ENCODE data around the gene RWDD1. TPM values are rescaled to one million over a fixed set of nuclear protein-coding genes. Genes with fewer than 3 reads are reported as not detected.

The RWDD1 gene
- total and polyA plus RNA-seq, 2 of the 13 experiments (the other 11 are each of a cell fraction or from before 2014, with no cell fraction given), result 27.4 to 67.1 TPM

- no peak overlapping the region for H3K27ac ChIP-seq (ENCODE audit: extremely low read length, insufficient read depth, low read length)
- no peaks in the 10 kb centered on the region for H3K36me3 ChIP-seq (replicated peaks in 1 of 2; ENCODE audit: control insufficient read depth in 1 of 2, insufficient read depth in 2 of 2, low read length in 2 of 2)
- CTCF ChIA-PET (ENCODE audit: low intra/inter-chr PET ratio, low total read pairs), result interaction anchor here (0.7 to 2.4 kb wide), 5 partner anchors 21 to 314 kb away, joined by 3 to 21 read pairs (median 13); partner anchors contain the start of gene CALHM5
- no peaks in the 10 kb centered on the region for H4K20me1 ChIP-seq (ENCODE audit: insufficient read depth, low read length)
- H2AFZ ChIP-seq (ENCODE audit: low read length), result peak overlapping the region; percentile 32
- ATAC-seq (peak; percentile 83), DNase-seq (ENCODE audit: low spot score) (peak; percentile 66), FAIRE-seq (peak; percentile 21)
- no peak overlapping the region for H3K4me2 ChIP-seq (ENCODE audit: low read depth, low read length)
- H3K79me2 ChIP-seq (ENCODE audit: insufficient read depth, low read length), result no peaks in the 10 kb centered on the region
- H3K9ac ChIP-seq (ENCODE audit: insufficient read depth, low read depth, low read length), result no peak overlapping the region
- in situ Hi-C loops (cut with HindIII; ENCODE audit: extremely low pct_ligation_motif_present, low pct_unique_long_range_greater_than_20kb), result loop anchor here (10.0 kb wide), 1 partner anchor 247 kb away; no protein-coding TSS in a partner anchor
- no TSS peak for BruUV-seq (replicated peaks)
- WGBS (ENCODE audit: low lambda C conversion rate), result 57% methylated on average over 12 of the region's 12 CpGs
- peaks cover 0 to 13% of the 10 kb centered on the region in 2 experiments; a peak in 3 of 5 replicates for H3K27me3 ChIP-seq (ENCODE audit: control insufficient read depth in 1 of 2, insufficient read depth in 2 of 2, low read length in 2 of 2)
- H3K9me3 ChIP-seq (ENCODE audit: low read length), result no peaks in the 10 kb centered on the region
- no peak overlapping the region for H3K4me3 ChIP-seq (replicated peaks in 1 of 3; ENCODE audit: insufficient read depth in 1 of 3, low read depth in 2 of 3, low read length in 3 of 3)
- peaks cover 15% of the 10 kb centered on the region for H3K4me1 ChIP-seq (ENCODE audit: insufficient read depth, low read length)
- POLR2A ChIA-PET, result interaction anchor here (1.9 kb wide), 1 partner anchor 39 kb away, joined by 6 read pairs; the partner anchor contains the start of gene RWDD1
- intact Hi-C loops (cut with micrococcal nuclease; ENCODE audit: unreplicated experiment), result loop anchor here (1.0 to 10.0 kb wide), 5 partner anchors 88 to 315 kb away; no protein-coding TSS in a partner anchor
- TF ChIP-seq SALL2 (CRISPR knock-in tag; IDR thresholded peaks at IDR 0.05), result no peak
- TF ChIP-seq STAG1 (CRISPR knock-in tag; IDR thresholded peaks at IDR 0.05), result peak; percentile 63
- peak; percentile 72 for TF ChIP-seq SMC3 (IDR thresholded peaks at IDR 0.05; ENCODE audit: low read length)
- no peak for TF ChIP-seq ZNF225 (CRISPR knock-in tag; IDR thresholded peaks at IDR 0.05)
- no peak for TF ChIP-seq ZNF414 (CRISPR knock-in tag; IDR thresholded peaks at IDR 0.05)
- TF ChIP-seq ZNF678 (CRISPR knock-in tag; IDR thresholded peaks at IDR 0.05), result no peak
- no peak for TF ChIP-seq ZSCAN12 (CRISPR knock-in tag; IDR thresholded peaks at IDR 0.05)
- peak; percentile 52; the same call in 1 of the 2 replicates for TF ChIP-seq RAD21 (CRISPR knock-in tag; IDR thresholded peaks at IDR 0.05)
- TF ChIP-seq HES4 (CRISPR knock-in tag; IDR thresholded peaks at IDR 0.05; ENCODE audit: borderline replicate concordance), result no peak
- no peak for TF ChIP-seq HMGXB3 (CRISPR knock-in tag; IDR thresholded peaks at IDR 0.05; ENCODE audit: borderline replicate concordance)
- TF ChIP-seq KDM5A (IDR thresholded peaks at IDR 0.05; ENCODE audit: borderline replicate concordance, low read length), result no peak
- no peak for TF ChIP-seq CEBPZ (IDR thresholded peaks at IDR 0.05; ENCODE audit: low read length)
Observed at GRCh38 chr6:116531675-116532570, 39.4 kb upstream of the RWDD1 start.

Data from HepG2 (cell line).